HG02610 (cell line): ENCODE results near the gene SYNPO.

Experiments used
- ATAC-seq: cut with Tn5 transposase; IDR thresholded peaks from one replicate; pipeline ENCODE4 v1.9.1; 2021; ENCODE audit warnings: mild to moderate bottlenecking, moderate library complexity; ENCODE audit not compliant: unreplicated experiment

SYNPO gene

DNA sequence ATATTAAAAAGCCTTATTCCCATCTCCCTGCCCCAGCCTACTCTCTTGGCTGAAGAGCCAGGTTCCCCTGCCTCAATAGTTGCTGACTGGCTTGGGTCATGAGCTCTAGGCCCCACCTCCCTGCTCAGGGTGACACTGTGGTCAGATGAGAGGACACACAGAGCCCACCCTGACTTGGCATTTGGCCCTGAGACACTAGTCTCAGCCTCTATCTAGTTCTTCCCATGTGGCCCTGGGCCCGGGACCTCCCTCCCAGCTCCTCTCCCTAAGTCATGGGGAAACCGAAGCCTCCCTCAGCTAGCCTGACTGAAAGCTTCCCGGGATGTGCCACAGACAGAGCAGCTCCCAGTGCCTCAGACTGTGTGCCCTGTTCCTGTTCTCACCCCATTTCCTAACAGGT is 14.8 kb downstream of the SYNPO start:
- no peak for ATAC-seq

GRCh38 chr5:150656191-150657132 is 16.0 kb downstream of the SYNPO start:
- peak; percentile 65 for ATAC-seq

DNA sequence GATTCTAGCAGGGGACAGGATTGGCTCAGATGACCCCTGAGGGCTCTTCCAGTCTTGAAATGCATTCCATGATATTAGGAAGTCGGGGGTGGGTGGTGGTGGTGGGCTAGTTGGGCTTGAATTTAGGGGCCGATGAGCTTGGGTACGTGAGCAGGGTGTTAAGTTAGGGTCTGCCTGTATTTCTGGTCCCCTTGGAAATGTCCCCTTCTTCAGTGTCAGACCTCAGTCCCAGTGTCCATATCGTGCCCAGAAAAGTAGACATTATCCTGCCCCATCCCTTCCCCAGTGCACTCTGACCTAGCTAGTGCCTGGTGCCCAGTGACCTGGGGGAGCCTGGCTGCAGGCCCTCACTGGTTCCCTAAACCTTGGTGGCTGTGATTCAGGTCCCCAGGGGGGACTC is 17.7 kb downstream of the SYNPO start:
- no peak for ATAC-seq

DNA sequence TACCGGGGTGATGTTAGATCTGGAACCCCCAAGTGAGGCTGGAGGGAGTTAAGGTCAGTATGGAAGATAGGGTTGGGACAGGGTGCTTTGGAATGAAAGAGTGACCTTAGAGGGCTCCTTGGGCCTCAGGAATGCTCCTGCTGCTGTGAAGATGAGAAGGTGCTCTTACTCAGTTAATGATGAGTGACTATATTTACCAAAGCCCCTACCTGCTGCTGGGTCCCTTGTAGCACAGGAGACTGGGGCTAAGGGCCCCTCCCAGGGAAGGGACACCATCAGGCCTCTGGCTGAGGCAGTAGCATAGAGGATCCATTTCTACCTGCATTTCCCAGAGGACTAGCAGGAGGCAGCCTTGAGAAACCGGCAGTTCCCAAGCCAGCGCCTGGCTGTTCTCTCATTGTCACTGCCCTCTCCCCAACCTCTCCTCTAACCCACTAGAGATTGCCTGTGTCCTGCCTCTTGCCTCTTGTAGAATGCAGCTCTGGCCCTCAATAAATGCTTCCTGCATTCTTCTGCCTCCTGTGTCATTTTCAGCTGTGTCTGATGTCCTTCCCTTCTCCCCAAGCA is 18.3 kb downstream of the SYNPO start:
- no peak for ATAC-seq

- ATAC-seq: no peak
Observed at GRCh38 chr5:150659360-150660107, 19.1 kb downstream of the SYNPO start.

DNA sequence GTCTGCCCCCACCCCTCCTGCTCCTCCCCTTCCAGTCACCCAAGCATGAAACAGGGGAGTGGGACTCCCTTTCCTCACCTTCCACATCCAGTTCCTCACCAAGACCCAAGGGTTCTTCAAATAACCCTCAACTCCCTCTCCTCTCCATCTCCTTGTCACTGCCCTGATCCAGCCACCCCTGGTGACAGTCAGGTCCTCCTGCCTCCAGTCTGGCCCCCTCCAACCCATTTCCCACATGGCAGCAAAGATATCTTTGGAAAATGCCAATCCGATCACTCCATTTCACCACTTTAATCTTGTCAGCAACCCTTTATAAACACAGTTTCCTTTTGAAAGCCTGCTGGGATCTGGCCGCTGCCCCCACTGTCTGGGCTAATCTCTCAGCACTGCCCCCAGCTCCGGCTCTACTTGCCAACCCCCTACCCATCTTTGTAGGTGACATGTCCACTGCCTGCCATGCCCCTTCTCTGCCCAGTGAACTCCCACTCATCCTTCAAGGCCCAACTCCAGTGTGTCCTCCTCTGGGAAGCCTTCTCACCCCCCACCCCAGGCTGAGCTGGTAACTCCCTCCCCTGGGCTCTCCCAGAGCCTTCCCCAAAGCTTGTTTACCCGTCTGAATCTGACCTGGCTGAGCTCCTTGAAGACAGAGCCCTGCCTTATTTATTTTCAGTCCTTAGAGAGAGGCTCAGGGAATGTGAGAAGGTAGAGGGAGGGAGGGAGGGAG is 19.8 kb downstream of the SYNPO start:
- ATAC-seq: no peak

- ATAC-seq: no peak
Observed at GRCh38 chr5:150661086-150661485, 20.6 kb downstream of the SYNPO start, which contains the start of gene MYOZ3. TSS of gene MYOZ3 (plus strand) at chr5:150661251. CDS start at chr5:150662942, 1,691 bp downstream.

GRCh38 chr5:150661821-150662596 is 21.5 kb downstream of the SYNPO start:
- ATAC-seq: no peak

DNA sequence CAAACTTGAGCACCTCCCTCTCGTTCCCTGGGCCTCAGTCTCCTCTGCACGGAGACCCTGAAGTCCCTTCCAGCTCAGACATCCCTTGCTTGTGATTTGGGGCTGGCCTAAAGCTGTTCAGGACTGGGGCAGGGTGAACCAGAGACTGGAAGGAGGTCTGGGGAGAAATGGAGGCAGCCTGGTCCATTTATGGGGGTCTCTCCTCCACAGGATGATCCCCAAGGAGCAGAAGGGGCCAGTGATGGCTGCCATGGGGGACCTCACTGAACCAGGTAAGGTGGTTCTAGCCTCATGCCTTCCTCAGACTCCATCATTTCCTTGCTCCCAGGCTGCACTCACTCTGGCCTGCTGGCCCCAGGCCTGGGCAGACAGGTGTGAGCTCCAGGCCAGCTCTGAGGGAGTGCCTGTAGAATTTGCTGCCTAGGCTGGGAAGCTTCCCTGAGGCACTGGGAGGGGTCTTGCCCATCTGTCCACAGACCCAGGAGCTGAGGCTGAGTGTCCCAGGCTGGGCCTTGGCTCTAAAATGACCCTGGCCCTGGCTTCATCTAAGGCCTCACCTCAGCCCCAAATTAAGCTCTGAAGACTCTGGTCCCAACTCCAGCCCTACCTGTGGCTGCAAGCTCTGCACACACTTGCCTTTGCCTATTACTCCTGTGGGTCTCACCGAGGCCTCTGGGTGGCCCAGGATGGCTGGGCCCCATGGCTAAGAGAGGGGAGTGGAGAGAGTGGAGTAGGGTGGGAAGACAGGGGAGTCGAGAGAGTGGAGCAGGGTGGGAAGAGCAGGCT is 22.5 kb downstream of the SYNPO start:
- ATAC-seq: no peak

DNA sequence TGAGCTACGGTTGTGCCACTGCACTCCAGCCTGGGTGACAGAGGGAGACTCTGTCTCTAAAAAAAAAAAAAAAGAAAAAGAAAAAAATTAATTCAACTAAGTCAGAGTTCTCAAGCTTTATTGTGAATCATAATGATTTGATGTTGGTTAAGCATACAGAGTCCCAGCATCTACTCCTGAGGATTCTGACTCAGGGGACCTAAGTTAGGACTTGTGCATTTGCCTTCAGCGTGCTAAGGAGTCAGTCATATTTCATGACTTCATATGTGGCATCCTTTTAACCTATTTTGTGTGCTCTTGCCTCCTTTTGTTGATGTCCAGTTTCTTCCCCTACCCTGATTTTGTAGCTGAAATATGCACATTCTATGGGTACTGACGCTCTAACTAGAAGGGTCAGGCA is 23.5 kb downstream of the SYNPO start:
- ATAC-seq: no peak

DNA sequence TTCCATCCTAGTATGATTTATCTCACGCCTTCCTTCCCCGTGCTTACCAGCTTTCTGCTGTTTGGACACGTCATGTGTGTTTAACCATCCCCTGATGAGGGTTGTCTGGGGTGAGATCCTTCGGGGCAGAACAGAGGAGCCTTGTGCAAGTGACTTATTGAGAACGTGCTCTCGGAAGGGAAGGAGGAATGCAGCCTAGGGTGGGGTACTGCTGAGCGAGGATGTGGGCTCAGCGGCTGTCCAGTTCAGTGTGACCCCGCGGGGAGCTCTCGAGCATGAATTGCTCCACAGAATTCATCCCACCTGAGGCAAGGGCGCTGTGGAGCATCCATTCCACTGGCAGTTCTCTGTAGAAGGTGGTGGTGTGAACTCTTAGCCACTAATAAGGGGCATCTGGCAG is 24.6 kb downstream of the SYNPO start:
- ATAC-seq: no peak

DNA sequence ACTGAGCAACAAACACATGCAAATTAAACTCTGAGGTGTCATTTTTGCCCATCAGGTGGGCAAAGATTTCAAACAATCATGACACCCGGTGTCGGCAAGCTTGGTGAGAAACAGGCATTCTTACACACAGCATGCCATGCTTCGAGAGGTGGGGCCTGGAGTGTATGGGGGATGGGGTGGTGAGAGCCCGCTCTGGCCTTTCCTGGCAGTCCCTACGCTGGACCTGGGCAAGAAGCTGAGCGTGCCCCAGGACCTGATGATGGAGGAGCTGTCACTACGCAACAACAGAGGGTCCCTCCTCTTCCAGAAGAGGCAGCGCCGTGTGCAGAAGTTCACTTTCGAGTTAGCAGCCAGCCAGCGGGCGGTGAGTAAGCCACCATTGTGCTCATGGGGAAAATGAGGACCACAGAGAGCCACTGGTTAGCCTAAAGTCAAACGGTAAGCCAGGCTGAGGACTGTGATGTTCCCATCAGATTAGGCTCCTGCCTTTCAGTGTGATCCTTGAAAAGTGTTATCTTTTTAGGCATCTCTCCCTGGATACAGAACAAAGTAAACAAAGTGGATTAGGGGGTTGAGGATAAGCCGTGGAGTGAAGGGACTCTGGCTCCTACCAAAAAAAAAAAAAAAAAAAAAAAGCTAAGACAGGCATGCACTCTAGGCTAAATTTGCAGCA is 30.0 kb downstream of the SYNPO start:
- no peak for ATAC-seq

GRCh38 chr5:150670948-150671310 is 30.5 kb downstream of the SYNPO start:
- no peak for ATAC-seq

DNA sequence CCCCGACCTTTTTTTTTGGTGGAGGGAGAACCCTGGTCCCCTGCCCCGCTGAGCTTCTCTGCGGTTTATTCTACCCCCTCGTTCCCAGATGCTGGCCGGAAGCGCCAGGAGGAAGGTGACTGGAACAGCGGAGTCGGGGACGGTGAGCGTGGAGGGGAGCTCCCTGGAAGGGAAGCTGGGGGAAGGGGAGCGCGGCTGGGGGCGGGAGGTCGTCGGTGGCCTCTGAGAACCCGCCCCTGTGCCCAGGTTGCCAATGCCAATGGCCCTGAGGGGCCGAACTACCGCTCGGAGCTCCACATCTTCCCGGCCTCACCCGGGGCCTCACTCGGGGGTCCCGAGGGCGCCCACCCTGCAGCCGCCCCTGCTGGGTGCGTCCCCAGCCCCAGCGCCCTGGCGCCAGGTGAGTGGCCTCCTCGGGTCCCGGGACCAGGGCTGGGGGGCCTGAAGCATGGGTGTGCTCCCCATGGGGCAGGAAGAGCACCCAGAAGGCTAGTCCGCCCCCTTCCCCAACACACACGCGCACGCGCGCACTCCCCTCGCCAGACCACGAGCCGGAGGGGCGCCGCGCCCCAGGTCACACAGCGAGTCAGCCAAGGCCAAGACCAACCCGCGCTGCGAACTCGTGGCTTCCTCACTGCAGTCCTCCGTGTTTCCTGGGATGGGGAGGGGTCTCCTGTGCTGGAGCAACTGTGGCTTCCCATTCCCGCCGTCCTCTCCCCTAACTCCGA is 31.2 kb downstream of the SYNPO start:
- ATAC-seq: no peak

DNA sequence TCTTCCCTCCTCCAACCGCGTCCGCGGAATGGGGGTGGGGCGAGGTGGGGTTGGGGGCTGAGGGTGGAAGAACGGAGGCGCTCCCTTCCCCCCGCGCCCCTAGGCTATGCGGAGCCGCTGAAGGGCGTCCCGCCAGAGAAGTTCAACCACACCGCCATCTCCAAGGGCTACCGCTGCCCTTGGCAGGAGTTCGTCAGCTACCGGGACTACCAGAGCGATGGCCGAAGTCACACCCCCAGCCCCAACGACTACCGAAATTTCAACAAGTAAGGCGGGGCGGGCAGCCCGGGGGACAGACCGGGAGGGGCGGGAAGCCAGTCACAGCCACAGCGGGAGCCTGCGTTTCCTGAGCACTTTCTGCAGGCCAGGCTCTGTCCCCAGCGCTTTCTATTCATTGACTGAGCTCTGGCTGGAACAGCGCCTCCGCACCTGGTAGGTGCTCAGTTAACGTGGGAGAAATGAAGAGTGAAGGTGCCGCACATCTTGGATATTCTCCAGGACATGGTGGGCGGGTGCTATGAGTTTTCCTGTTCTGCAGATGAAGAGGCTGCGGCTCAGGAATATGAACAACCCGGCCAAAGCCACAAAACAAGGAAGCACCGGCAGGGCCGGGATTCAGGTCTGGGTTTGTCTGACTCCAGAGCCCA is 31.9 kb downstream of the SYNPO start:
- no peak for ATAC-seq

- no peak for ATAC-seq
Observed at GRCh38 chr5:150672884-150673275, 32.4 kb downstream of the SYNPO start.

- no peak for ATAC-seq
Observed at GRCh38 chr5:150674341-150674821, 33.9 kb downstream of the SYNPO start.

- no peak for ATAC-seq
Observed at GRCh38 chr5:150675069-150675468, 34.6 kb downstream of the SYNPO start.
